ENCODE data around the gene TTC7B.

Gene TTC7B

DNA sequence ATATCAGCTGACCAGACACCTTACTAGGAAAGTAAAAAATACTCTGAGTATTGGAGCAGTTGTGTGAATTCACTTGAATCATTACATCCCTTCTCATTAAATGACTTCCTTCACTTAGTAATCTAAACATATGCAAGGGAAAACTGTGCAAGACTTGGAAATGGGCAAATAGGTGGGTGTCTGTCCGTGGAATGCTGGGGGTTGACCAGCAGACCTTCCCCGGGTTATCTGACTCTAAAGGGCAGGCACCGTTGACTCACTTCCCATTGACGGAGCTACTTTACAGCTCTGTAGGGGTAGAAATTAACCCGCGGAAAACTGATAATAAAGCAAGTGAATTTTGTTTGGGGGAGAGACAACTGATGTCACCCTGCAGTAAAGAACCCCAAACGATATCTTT is 199.3 kb downstream of the TTC7B start:
- Histone ChIP-seq H3K27ac (replicated peaks) (no peak overlapping the region), H3K27me3 (ENCODE audit: insufficient read depth, poor library complexity, severe bottlenecking) (no peaks in the 10 kb centered on the region), H3K4me3 (replicated peaks; ENCODE audit: insufficient read depth, low read length) (no peak overlapping the region)
- DNase-seq (ENCODE audit: low read depth in 1 of 2, low spot score in 1 of 2) = no peak
- no peak for TF ChIP-seq SPI1 (IDR thresholded peaks at IDR 0.05; ENCODE audit: borderline replicate concordance, low read depth)
- TF ChIP-seq, protein P1, sequence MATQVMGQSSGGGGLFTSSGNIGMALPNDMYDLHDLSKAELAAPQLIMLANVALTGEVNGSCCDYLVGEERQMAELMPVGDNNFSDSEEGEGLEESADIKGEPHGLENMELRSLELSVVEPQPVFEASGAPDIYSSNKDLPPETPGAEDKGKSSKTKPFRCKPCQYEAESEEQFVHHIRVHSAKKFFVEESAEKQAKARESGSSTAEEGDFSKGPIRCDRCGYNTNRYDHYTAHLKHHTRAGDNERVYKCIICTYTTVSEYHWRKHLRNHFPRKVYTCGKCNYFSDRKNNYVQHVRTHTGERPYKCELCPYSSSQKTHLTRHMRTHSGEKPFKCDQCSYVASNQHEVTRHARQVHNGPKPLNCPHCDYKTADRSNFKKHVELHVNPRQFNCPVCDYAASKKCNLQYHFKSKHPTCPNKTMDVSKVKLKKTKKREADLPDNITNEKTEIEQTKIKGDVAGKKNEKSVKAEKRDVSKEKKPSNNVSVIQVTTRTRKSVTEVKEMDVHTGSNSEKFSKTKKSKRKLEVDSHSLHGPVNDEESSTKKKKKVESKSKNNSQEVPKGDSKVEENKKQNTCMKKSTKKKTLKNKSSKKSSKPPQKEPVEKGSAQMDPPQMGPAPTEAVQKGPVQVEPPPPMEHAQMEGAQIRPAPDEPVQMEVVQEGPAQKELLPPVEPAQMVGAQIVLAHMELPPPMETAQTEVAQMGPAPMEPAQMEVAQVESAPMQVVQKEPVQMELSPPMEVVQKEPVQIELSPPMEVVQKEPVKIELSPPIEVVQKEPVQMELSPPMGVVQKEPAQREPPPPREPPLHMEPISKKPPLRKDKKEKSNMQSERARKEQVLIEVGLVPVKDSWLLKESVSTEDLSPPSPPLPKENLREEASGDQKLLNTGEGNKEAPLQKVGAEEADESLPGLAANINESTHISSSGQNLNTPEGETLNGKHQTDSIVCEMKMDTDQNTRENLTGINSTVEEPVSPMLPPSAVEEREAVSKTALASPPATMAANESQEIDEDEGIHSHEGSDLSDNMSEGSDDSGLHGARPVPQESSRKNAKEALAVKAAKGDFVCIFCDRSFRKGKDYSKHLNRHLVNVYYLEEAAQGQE (IDR thresholded peaks at IDR 0.05; ENCODE audit: insufficient replicate concordance, low read depth) = no peak
- no peak for TF ChIP-seq GABPA (IDR thresholded peaks at IDR 0.05; ENCODE audit: low read depth)
- no peak for TF ChIP-seq POLR2AphosphoS5 (IDR thresholded peaks at IDR 0.05; ENCODE audit: low read depth)
- TF ChIP-seq, protein P2, sequence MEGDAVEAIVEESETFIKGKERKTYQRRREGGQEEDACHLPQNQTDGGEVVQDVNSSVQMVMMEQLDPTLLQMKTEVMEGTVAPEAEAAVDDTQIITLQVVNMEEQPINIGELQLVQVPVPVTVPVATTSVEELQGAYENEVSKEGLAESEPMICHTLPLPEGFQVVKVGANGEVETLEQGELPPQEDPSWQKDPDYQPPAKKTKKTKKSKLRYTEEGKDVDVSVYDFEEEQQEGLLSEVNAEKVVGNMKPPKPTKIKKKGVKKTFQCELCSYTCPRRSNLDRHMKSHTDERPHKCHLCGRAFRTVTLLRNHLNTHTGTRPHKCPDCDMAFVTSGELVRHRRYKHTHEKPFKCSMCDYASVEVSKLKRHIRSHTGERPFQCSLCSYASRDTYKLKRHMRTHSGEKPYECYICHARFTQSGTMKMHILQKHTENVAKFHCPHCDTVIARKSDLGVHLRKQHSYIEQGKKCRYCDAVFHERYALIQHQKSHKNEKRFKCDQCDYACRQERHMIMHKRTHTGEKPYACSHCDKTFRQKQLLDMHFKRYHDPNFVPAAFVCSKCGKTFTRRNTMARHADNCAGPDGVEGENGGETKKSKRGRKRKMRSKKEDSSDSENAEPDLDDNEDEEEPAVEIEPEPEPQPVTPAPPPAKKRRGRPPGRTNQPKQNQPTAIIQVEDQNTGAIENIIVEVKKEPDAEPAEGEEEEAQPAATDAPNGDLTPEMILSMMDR (IDR thresholded peaks at IDR 0.05; ENCODE audit: insufficient read depth, low read length) = no peak

DNA sequence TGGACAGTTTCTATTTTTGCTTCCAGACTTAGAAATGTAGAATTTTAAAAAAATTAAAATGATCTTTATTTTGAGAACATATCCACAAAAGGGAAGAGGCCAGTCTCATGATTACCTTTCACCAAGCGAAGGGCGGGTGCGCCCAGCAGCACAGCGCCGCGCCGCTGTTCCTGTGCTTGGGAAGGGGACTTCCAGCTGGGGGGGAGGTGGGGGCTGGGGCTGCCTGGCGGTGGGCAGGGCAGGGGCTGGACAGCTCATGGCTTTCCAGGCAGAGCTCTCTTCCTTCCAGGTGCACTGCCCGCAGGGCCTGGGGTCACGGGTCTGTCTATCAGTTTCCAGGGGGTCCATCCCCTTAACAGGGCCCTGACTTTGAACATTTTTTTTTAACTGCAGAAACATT is 199.9 kb downstream of the TTC7B start:
- no peak overlapping the region for H3K4me3 ChIP-seq (replicated peaks; ENCODE audit: insufficient read depth, low read length)
- TF ChIP-seq, protein P1 (IDR thresholded peaks at IDR 0.05; ENCODE audit: insufficient replicate concordance, low read depth) = no peak
- TF ChIP-seq GABPA (IDR thresholded peaks at IDR 0.05; ENCODE audit: low read depth) = no peak
- no peak for TF ChIP-seq SPI1 (IDR thresholded peaks at IDR 0.05; ENCODE audit: borderline replicate concordance, low read depth)
- no peak for TF ChIP-seq POLR2AphosphoS5 (IDR thresholded peaks at IDR 0.05; ENCODE audit: low read depth)
- TF ChIP-seq, protein P2 (IDR thresholded peaks at IDR 0.05; ENCODE audit: insufficient read depth, low read length) = no peak
- no peak for DNase-seq (ENCODE audit: low read depth in 1 of 2, low spot score in 1 of 2)
- no peak overlapping the region for H3K27ac ChIP-seq (replicated peaks)
- no peaks in the 10 kb centered on the region for H3K27me3 ChIP-seq (ENCODE audit: insufficient read depth, poor library complexity, severe bottlenecking)

DNA sequence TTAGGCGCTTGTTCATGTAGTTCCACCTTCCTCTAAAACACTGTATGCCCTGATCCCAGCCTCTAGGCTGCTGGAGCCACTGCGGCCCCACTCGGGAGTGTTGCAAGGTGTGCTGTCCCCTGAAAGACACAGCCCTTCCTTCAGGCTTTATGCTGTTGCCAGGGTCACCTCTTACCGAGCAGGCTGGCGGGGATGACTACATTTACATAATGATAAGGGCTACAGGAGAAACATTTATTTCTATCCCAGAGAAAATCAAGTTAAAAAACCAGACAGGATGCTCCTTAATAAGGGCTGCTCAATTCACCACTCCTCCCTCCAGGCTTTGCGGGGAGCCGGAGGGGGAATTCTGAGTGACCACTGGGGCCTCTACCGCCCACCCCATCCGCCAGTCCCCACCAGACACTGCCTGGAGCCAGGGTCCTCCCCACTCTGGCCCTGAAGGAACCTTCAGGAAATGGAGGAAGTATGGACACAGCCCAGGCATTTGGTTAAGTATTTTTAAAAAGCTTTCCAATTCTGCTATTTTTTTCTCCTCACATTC is 200.6 kb downstream of the TTC7B start:
- no peak overlapping the region for H3K4me3 ChIP-seq (replicated peaks; ENCODE audit: insufficient read depth, low read length)
- DNase-seq (ENCODE audit: low read depth in 1 of 2, low spot score in 1 of 2) = no peak
- H3K27me3 ChIP-seq (ENCODE audit: insufficient read depth, poor library complexity, severe bottlenecking) = no peaks in the 10 kb centered on the region
- no peak overlapping the region for H3K27ac ChIP-seq (replicated peaks)
- TF ChIP-seq POLR2AphosphoS5 (IDR thresholded peaks at IDR 0.05; ENCODE audit: low read depth) = no peak
- no peak for TF ChIP-seq GABPA (IDR thresholded peaks at IDR 0.05; ENCODE audit: low read depth)
- no peak for TF ChIP-seq SPI1 (IDR thresholded peaks at IDR 0.05; ENCODE audit: borderline replicate concordance, low read depth)
- TF ChIP-seq, protein P1 (IDR thresholded peaks at IDR 0.05; ENCODE audit: insufficient replicate concordance, low read depth) = no peak
- TF ChIP-seq, protein P2 (IDR thresholded peaks at IDR 0.05; ENCODE audit: insufficient read depth, low read length) = no peak

Data from HL-60 (cell line).